GM18498 (cell line): ENCODE results near the gene BASP1.
"Not testable (repeated sequence)": the region's sequence is repeated elsewhere in the genome, so short reads cannot be mapped to it uniquely, and the experiment has no call there.

Experiments
- ATAC-seq: cut with Tn5 transposase; IDR thresholded peaks from one replicate; pipeline ENCODE4 v1.9.1; 2021; ENCODE audit warnings: mild to moderate bottlenecking, moderate library complexity; ENCODE audit not compliant: unreplicated experiment

The BASP1 gene

DNA sequence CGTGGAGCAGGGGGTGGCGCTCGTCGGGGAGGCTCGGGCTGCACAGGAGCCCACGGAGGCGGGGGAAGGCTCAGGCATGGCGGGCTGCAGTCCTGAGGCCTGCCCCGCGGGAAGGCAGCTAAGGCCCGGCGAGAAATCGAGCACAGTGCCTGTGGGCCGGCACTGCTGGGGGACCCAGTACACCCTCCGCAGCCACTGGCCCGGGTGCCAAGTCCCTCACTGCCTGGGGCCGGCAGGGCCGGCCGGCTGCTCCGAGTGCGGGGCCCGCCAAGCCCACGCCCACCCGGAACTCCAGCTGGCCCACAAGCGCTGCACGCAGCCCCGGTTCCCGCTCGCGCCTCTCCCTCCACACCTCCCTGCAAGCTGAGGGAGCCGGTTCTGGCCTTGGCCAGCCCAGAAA lies 94.4 kb downstream of the BASP1 start:
- ATAC-seq = not testable (repeated sequence)

- no peak for ATAC-seq
Observed at GRCh38 chr5:17312358-17312757, 94.9 kb downstream of the BASP1 start.

GRCh38 chr5:17314907-17315471 lies 97.6 kb downstream of the BASP1 start:
- no peak for ATAC-seq

GRCh38 chr5:17315710-17316221 lies 98.3 kb downstream of the BASP1 start:
- ATAC-seq = no peak

- peak; percentile 75 for ATAC-seq
Observed at GRCh38 chr5:17316970-17317459, 99.6 kb downstream of the BASP1 start.

DNA sequence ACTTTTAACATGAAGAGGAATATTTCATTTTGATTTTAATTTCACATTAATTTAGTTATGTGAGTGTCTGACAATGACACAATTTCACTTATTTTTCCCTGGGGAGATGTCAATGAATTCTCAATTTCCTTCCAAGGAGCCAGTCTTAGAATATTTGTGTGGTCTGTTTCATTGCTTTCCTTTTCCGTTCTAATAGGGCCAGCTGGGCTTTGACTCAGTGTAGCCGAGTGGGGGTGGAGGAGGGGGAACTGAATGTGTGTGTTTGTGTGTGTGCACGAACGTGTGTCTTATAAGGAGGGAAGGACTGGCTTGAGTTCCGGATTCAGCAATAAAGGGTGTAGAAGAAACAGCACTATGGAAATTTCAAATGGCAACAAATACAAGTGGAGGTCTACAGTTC lies 100.0 kb downstream of the BASP1 start:
- peak; percentile 39 for ATAC-seq

DNA sequence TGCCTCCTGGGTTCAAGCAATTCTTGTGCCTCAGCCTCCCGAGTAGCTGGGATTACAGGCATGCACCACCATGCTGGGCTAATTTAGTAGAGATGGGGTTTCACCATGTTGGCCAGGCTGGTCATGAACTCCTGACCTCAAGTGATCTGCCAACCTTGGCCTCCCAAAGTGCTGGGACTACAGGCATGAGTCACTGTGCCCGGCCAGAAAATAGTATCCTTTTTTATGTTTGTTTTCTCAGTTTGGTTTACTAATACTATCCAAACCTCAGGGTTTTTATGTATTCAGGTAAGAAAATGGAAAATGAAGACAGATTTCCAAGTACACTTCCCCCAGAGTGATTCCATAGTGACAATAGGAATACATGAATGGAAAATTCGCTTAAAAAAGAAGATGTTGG lies 101.7 kb downstream of the BASP1 start:
- ATAC-seq = not testable (repeated sequence)

DNA sequence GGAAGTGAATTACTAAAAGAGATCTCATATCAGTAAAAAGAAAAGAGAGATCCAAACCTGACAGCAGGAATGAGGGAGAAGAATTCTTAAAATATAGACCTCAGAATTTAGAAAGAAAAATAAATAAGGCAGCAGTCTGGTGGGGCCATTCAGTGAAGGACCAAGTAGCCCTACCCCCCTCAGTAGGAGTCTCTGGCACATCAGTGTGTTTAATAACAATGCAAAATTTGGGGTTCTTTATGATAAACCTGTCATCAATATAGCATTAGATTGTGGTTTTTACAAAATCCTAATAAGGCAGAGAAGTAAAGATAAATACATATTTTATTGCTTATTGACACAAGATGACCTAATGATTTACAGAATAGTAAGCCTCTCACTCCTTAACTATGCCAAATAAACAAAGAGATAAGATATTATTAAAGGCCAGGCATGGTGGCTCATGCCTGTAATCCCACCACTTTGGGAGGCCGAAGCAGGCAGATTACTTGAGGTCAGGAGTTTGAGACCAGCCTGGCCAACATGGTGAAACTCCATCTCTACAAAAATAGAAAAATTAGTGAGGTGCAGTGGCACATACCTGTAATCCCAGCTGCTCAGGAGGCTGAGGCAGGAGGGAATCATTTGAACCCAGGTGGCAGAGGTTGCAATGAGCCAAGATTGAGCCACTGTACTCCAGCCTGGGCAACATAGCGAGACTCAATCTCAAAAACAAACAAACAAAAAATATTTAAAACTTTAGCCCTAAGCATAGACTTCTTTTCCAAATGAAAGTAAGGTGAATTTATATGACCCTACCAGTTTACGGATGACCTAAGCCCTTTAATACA lies 108.6 kb downstream of the BASP1 start:
- no peak for ATAC-seq
